PC-9 (cell line): ENCODE results near the gene LTB. TPM values are rescaled to one million over a fixed set of nuclear protein-coding genes. Genes with fewer than 3 reads are reported as not detected.

ENCODE experiments used
- BruUV-seq: library from RNA; stranded (reverse); fragments of 400-500 nt; replicated peaks from 2 replicates; lab custom pipeline; 2021; lab: Mats Ljungman, UMichigan
- CTCF ChIA-PET: fragments of 300-600 bp; sonication (Branson Sonifier 250); formaldehyde crosslinking; loops from one replicate; lab custom pipeline; 2022; ENCODE audit warnings: antibody characterized with exemption; lab: Charles Lee
- POLR2A ChIA-PET: fragments of 300-600 bp; sonication (Branson Sonifier 250); formaldehyde crosslinking; loops from one replicate; lab custom pipeline; 2022; ENCODE audit warnings: antibody characterized with exemption; ENCODE audit not compliant: unreplicated experiment; lab: Charles Lee
- DNase-seq, 2 experiments: peaks; one replicate each; pipeline versions ENCODE4 v3.0.0 to v3.0.0-alpha.2; 2015 to 2022; ENCODE audit warnings: mixed read lengths in 1 of 2
- H2AFZ ChIP-seq: fragments of 200-600 bp; sonication (generic); 2 replicates; pipeline ENCODE4 v1.8.1; 2017; ENCODE audit warnings: antibody characterized with exemption
- H3F3A ChIP-seq: fragments of 200-600 bp; sonication (generic); 2 replicates; pipeline ENCODE4 v1.8.1; 2017; ENCODE audit warnings: antibody characterized with exemption, mild to moderate bottlenecking, low read depth; ENCODE audit not compliant: insufficient read depth
- H3K27ac ChIP-seq: fragments of 200-600 bp; sonication (generic); 2 replicates; pipeline ENCODE4 v1.6.1; 2016; ENCODE audit warnings: mixed run types
- H3K27me3 ChIP-seq: fragments of 200-600 bp; sonication (generic); 2 replicates; pipeline ENCODE4 v1.6.1; 2016; ENCODE audit warnings: low read depth, mixed run types; ENCODE audit not compliant: insufficient read depth
- H3K36me3 ChIP-seq: fragments of 200-600 bp; sonication (generic); 2 replicates; pipeline ENCODE4 v1.6.1; 2016; ENCODE audit warnings: low read depth, mixed run types
- H3K4me1 ChIP-seq: fragments of 200-600 bp; sonication (generic); replicated peaks from 2 replicates; pipeline ENCODE4 v1.6.1; 2016; ENCODE audit warnings: mixed run types; ENCODE audit not compliant: insufficient read depth
- H3K4me2 ChIP-seq: fragments of 200-600 bp; sonication (generic); 2 replicates; pipeline ENCODE4 v1.6.1; 2017; ENCODE audit warnings: mixed run types
- H3K4me3 ChIP-seq: fragments of 200-600 bp; sonication (generic); 2 replicates; pipeline ENCODE4 v1.6.1; 2016; ENCODE audit warnings: mixed run types
- H3K79me2 ChIP-seq: fragments of 200-600 bp; sonication (generic); 2 replicates; pipeline ENCODE4 v1.6.1; 2017; ENCODE audit warnings: low read depth, mixed run types
- H3K9me2 ChIP-seq: fragments of 200-600 bp; sonication (generic); 2 replicates; pipeline ENCODE4 v1.8.1; 2017; ENCODE audit warnings: mild to moderate bottlenecking; ENCODE audit not compliant: insufficient read depth
- H3K9me3 ChIP-seq: fragments of 200-600 bp; sonication (generic); 2 replicates; pipeline ENCODE4 v1.8.1; 2016; ENCODE audit warnings: low read depth; ENCODE audit not compliant: insufficient read depth
- H4K20me1 ChIP-seq: fragments of 200-600 bp; sonication (generic); 2 replicates; pipeline ENCODE4 v1.8.1; 2017; ENCODE audit not compliant: insufficient read depth
- EZH2 ChIP-seq: fragments of 200-600 bp; sonication (generic); IDR thresholded peaks from 2 replicates; pipeline ENCODE4 v1.8.0; 2017; ENCODE audit warnings: antibody characterized with exemption, low read depth
- intact Hi-C: fragments of 100-400 bp; cut with micrococcal nuclease; formaldehyde crosslinking; loops from one replicate; pipeline ENCODE4 v1.10.0; 2022; ENCODE audit not compliant: unreplicated experiment
- total RNA-seq: library from RNA; stranded (reverse); gene quantifications from 2 replicates; pipeline ENCODE4 v1.2.3, GENCODE V29; 2021
- TF ChIP-seq, protein P1 (sequence below): fragments of 200-600 bp; sonication (generic); conservative IDR thresholded peaks from 2 replicates; pipeline ENCODE4 v1.6.1; 2017; ENCODE audit warnings: mixed run types, antibody characterized with exemption, mild to moderate bottlenecking, moderate library complexity

Gene LTB
- total RNA-seq, 1 experiment from 2014 or later: not detected

DNA sequence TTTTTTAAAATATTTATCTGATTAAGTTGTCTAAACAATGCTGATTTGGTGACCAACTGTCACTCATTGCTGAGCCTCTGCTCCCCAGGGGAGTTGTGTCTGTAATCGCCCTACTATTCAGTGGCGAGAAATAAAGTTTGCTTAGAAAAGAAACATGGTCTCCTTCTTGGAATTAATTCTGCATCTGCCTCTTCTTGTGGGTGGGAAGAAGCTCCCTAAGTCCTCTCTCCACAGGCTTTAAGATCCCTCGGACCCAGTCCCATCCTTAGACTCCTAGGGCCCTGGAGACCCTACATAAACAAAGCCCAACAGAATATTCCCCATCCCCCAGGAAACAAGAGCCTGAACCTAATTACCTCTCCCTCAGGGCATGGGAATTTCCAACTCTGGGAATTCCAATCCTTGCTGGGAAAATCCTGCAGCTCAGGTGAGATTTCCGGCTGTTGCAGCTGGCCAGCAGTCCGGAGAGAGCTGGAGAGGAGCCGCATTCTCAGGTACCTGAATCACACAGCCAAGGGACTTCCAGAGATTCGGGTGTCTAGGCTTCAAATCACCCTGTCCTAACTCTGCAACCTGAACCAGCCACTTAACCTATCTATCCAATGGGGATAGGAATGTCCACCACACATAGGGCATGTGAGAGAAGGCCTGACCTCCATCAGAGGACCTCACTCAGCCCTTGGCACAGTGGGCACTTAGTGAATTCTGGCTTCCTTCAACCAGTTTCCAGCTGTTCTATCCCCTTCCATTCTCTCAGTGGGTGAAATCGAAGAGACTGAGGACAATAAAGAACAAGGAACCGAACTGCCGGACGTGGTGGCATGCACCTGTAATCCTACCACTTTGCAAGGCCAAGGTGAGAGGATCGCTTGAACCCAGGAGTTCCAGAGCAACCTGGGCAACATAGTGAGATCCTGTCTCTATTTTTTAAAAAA, 3.8 kb downstream of the LTB start:
- H3K36me3 ChIP-seq: no peaks in the 10 kb centered on the region
- H3F3A ChIP-seq: peaks cover 5% of the 10 kb centered on the region; the same call in 1 of the 2 replicates
- H3K4me3 ChIP-seq: no peak overlapping the region
- H3K4me2 ChIP-seq: no peak overlapping the region
- 0 out of 2 replicates have a peak, but pooled peaks cover 5% of the 10 kb centered on the region for H3K27me3 ChIP-seq
- intact Hi-C loops: no loop called here
- no peak overlapping the region for H2AFZ ChIP-seq
- H3K4me1 ChIP-seq: 0 out of 2 replicates have a peak, but pooled peaks cover 5% of the 10 kb centered on the region
- no peaks in the 10 kb centered on the region for H3K9me3 ChIP-seq
- no TSS peak for BruUV-seq
- no peaks in the 10 kb centered on the region for H4K20me1 ChIP-seq
- 0 out of 2 replicates have a peak overlapping the region, but pooled peaks have one; percentile 7 for H3K27ac ChIP-seq
- ChIA-PET POLR2A (no interaction called here), CTCF (no interaction called here)
- H3K79me2 ChIP-seq: no peaks in the 10 kb centered on the region
- DNase-seq: peak; percentile 24 to 45
- no peaks in the 10 kb centered on the region for H3K9me2 ChIP-seq
- TF ChIP-seq EZH2: no peak

GRCh38 chr6:31577579-31577966, 4.7 kb downstream of the LTB start:
- POLR2A ChIA-PET: no interaction called here
- BruUV-seq: no TSS peak
- Histone ChIP-seq H3K4me2 (no peak overlapping the region), H3K4me1 (0 out of 2 replicates have a peak, but pooled peaks cover 5% of the 10 kb centered on the region), H3K9me2 (no peaks in the 10 kb centered on the region), H3K27ac (no peak overlapping the region), H4K20me1 (no peaks in the 10 kb centered on the region), H3K79me2 (no peaks in the 10 kb centered on the region), H3K4me3 (no peak overlapping the region), H3K36me3 (no peaks in the 10 kb centered on the region), H3F3A (peaks cover 5% of the 10 kb centered on the region; the same call in 1 of the 2 replicates), H3K27me3 (0 out of 2 replicates have a peak, but pooled peaks cover 5% of the 10 kb centered on the region), H3K9me3 (no peaks in the 10 kb centered on the region), H2AFZ (no peak overlapping the region)
- no peak for DNase-seq
- CTCF ChIA-PET: interaction anchor here (0.5 to 0.6 kb wide), 2 partner anchors 24 kb away, joined by 3 to 4 read pairs; no protein-coding TSS in a partner anchor
- intact Hi-C loops: no loop called here
- no peak for TF ChIP-seq EZH2
- TF ChIP-seq, protein P1, sequence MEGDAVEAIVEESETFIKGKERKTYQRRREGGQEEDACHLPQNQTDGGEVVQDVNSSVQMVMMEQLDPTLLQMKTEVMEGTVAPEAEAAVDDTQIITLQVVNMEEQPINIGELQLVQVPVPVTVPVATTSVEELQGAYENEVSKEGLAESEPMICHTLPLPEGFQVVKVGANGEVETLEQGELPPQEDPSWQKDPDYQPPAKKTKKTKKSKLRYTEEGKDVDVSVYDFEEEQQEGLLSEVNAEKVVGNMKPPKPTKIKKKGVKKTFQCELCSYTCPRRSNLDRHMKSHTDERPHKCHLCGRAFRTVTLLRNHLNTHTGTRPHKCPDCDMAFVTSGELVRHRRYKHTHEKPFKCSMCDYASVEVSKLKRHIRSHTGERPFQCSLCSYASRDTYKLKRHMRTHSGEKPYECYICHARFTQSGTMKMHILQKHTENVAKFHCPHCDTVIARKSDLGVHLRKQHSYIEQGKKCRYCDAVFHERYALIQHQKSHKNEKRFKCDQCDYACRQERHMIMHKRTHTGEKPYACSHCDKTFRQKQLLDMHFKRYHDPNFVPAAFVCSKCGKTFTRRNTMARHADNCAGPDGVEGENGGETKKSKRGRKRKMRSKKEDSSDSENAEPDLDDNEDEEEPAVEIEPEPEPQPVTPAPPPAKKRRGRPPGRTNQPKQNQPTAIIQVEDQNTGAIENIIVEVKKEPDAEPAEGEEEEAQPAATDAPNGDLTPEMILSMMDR: no peak

DNA sequence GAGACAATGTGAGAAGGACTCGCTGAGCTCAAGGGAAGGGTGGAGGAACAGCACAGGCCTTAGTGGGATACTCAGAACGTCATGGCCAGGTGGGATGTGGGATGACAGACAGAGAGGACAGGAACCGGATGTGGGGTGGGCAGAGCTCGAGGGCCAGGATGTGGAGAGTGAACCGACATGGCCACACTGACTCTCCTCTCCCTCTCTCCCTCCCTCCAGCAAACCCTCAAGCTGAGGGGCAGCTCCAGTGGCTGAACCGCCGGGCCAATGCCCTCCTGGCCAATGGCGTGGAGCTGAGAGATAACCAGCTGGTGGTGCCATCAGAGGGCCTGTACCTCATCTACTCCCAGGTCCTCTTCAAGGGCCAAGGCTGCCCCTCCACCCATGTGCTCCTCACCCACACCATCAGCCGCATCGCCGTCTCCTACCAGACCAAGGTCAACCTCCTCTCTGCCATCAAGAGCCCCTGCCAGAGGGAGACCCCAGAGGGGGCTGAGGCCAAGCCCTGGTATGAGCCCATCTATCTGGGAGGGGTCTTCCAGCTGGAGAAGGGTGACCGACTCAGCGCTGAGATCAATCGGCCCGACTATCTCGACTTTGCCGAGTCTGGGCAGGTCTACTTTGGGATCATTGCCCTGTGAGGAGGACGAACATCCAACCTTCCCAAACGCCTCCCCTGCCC, 5.2 kb downstream of the LTB start:
- 0 out of 2 replicates have a peak, but pooled peaks cover 5% of the 10 kb centered on the region for H3K27me3 ChIP-seq
- no peak overlapping the region for H3K27ac ChIP-seq
- no TSS peak for BruUV-seq
- DNase-seq: no peak
- peaks cover 5% of the 10 kb centered on the region; the same call in 1 of the 2 replicates for H3F3A ChIP-seq
- H4K20me1 ChIP-seq: no peaks in the 10 kb centered on the region
- H2AFZ ChIP-seq: no peak overlapping the region
- no peak overlapping the region for H3K4me3 ChIP-seq
- H3K79me2 ChIP-seq: no peaks in the 10 kb centered on the region
- no peaks in the 10 kb centered on the region for H3K36me3 ChIP-seq
- no peaks in the 10 kb centered on the region for H3K9me3 ChIP-seq
- H3K9me2 ChIP-seq: no peaks in the 10 kb centered on the region
- ChIA-PET POLR2A (no interaction called here), CTCF (interaction anchor here (0.5 to 1.5 kb wide), 4 partner anchors 19 to 589 kb away, joined by 3 to 7 read pairs (median 4); no protein-coding TSS in a partner anchor)
- intact Hi-C loops: no loop called here
- 0 out of 2 replicates have a peak, but pooled peaks cover 5% of the 10 kb centered on the region for H3K4me1 ChIP-seq
- TF ChIP-seq, protein P1: no peak
- no peak for TF ChIP-seq EZH2
- no peak overlapping the region for H3K4me2 ChIP-seq
